DMS53 (cell line): ENCODE data around the gene EIPR1.
"Not testable (repeated sequence)": the region's sequence is repeated elsewhere in the genome, so short reads cannot be mapped to it uniquely, and the experiment has no call there.

Experiments
- DNase-seq: peaks from one replicate; lab custom pipeline; 2025; lab: John Stamatoyannopoulos, UW

Gene EIPR1

DNA sequence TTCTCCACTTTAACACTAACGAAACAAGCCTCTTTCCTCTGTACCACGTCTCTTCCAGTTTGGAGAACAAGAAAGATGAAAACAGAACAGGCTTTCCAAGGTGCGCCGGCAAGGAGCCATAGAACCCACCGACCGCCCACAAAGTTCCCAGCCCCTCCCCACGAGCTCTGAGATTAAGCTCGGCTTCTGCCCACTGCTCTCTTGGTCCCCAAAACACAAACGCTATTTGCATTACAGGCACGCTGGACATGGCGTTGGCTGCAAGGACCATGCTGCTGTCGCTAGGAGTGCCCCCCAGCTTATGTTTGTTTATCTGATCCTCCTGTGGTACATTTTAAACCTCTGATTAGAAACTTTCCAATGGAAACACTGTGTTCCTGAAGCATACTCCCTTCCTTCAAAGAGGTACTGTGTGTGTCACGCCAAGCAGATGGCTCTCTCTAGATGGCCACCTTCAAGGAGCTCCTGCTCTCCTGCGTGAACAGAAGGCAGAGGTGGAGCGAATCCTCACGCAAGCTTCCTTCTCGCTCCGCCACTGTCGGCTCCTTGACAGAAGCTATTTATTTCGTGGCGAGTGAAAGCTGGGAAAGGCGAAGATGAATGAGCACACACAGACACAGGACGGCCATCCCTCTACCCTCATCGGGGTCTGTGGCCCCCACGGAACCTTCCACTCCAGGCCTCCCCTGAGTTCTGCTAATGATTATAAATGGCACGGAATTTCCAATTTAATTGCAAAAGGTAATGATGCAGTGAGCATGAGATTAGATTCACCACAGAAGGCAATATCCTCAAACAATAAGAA is 166.2 kb downstream of the EIPR1 start:
- no peak for DNase-seq

DNA sequence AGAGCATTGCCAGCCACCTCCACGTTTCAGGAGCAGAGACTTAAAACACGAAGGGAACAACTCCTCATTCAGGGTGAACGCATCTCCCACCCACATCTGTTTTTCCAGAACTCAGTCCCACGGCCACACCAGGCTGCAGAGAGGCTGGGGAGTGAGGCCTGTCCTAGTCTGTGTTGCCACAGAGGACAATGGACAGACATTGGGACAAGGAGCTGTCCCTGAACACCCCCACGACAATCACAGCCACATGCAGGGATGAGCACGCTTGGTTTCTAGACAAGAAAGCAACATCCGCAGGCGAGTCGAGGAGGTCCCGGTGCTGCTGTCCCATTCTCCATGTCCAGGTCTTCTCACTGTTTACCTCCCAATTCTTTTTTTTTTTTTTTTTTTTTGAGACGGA is 167.4 kb downstream of the EIPR1 start:
- DNase-seq, result no peak

DNA sequence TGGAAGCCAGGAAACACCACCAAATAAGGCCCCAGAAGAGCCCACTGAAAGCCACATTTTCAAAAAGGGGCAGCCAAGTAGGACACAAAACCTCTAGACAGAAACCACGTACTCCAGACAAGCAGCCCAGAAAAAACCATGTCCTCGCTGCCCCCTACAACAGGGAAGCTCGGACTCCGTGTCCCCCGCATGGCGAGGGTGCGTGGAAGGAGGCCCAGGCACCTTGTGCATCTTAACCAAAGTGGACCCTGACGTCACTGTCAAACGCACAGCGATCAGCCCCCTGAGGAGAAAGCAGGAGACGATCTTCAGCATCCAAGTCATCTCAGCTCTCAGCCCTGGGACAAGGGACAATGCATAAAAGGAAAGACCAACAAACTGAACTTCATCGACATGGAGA is 168.4 kb downstream of the EIPR1 start:
- no peak for DNase-seq

DNA sequence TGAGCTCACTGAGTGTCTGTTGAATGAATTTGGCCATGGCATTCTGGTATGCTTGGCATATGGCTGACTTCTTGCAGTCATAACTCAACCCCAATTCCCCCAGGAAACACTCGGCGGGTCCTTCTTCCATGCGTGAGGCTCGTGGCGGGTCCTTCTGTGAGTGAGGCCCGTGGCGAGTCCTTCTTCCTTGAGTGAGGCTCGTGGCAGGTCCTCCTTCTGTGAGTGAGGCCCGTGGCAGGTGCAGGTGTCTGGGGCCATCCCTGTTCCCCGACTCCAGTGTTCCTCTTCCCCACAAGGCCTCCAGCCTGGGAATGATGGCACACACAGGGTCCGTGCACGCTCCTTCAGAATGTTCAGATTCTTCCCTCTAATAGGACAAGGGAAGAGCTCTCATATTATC is 169.0 kb downstream of the EIPR1 start:
- DNase-seq, result no peak

DNA sequence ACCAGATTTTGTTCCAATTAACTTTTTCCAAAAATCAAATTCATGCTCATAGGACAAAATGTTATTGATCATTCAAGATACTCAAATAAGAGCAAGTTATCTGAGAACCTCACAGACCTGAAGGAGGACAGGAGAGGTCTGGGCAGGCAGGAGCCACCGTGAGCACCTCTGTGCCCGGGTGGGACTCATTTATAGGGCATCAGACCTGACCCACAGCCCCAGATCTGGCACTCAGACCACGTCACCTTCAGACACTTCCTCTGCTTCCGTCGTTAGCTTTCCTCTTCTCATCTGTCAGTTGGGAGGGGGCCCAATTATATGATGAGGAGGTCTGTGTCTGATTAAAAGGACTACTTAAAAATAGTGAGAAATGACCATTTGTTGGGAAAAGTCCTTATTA is 169.4 kb downstream of the EIPR1 start:
- DNase-seq, result no peak

DNA sequence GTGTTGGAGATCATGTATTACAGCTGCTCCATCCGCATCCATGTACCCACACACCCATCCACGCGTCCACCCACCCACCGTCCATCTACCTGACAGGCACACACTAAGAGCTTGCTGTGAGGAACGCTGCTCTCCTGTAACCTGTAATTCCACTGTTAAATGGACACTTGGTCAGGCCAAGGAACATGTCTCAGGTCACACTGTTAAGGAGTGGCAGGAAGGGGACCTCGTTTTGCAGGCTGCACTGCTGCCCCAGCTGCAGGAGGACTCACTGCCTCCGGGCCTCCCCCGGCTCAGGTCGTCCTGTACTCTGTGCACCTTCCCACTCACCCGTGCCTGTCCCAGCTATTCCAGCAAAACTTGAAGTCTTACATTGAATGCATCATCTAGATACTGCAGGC is 170.5 kb downstream of the EIPR1 start:
- no peak for DNase-seq

DNA sequence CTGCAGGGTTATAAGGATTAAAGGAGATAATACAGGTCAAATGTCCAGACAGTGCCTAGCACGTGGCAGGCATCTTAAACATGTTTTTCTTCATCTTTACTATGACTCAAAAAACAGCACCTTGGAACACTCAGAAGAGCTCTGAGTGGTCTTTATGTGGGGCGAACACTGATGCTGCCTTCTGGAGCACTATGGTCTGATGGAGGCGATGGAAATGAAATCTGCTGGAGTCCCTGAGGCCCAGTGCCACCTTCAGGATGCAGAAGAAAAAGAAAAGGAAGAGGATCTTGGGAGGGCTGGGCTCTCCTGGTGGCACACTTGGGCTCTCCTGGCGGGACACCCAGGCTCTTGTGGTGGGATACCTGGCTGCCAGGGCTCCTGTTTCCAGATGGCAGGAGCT is 171.8 kb downstream of the EIPR1 start:
- no peak for DNase-seq

DNA sequence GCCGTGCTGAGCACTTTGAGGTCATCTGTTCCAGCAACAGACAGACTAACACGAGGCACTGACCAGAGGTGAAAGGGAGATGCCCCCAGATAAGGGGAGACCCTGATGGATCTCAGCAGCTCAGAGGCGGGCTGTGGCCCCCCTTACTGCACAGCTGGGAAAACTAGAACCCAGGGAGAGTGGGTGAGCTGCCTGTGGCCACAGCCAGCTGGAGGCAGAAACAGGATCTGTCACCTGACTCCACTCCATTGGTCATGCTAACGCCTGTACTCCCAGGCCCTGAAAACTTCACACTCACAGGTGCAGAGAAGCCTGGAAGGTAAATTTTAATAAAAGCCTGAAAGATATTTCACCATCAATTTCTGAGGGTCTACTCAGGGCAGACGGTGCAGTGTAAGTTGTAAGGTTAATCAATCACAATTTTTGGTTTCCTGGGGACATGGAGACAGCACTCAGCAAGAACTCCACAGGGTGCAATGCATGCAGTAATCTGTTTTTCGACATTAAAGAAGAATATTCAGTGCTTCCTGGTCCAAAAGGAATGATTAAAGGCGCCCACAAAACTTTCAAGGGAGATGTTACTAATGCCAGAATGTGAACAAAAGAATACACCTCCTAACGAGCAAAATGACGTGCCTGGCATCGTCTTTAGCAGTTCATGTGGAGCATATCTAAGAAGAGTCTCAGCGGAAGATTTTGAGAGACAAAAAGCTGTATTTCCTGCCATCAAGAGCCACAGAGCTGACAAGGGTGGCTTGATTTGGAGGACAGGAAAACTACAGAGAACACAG is 173.4 kb downstream of the EIPR1 start:
- no peak for DNase-seq

DNA sequence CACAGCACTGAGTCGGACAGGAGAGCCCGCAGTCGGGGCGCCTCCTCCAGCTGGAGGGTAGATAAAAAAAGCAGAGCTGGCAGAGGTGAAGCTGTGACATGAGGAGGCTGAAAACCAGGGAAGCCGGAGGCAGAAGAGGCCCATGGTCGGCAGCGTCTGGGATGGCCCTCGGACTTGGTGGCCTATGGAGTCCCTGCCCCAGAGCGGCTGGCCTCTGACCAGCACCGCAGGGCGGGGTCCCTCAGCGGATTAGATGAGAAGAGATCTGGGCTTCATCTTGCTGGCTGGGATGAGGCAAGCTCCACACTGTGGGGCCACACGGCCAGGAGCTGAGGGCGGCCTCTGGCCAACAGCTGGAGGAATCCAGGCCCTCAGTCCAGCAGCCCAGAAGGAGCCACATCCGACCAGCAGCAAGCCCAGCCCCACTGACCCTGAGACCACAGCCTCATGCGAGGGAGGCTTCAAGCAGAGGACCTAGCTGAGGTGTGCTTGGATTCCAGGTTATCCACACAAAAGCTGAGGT is 174.1 kb downstream of the EIPR1 start:
- DNase-seq, result no peak

DNA sequence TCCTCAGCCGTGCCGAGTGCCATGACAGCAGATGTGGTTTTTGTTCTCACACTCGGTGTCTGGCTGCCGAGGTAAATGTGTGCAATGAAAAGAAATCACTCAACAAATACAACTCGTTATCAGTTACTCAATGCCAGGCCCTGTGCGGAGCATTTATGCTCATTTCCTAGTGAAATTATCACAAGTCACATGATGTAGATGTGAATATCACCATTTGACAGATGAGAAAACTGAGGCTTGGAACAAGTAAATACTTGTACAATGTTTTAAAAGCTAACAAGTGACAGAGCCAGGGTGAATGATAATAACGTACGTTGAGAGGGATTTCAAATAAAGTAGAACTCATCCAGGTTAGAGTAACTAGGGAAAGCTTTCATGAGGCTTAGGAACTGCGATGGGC is 174.7 kb downstream of the EIPR1 start:
- DNase-seq, result no peak

DNA sequence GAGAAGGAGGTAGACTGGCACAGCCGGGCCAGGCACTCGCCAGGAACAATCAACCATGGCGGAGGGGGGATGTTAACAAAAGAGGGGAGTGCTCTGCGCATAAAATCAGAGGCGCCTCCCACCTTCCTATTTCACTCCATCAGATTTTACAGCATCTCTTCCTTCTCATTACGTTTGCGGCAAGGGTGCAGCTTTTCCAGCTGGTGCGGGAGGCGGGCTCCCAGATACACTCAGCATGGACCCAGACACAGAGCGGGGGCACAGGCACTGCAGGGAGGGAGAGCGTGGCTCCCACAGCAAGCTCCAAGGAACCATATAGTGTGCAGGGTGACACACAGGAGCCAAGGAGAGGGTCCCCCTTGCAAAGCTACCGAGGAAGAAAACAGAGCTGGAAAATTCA is 176.3 kb downstream of the EIPR1 start:
- DNase-seq, result no peak

DNA sequence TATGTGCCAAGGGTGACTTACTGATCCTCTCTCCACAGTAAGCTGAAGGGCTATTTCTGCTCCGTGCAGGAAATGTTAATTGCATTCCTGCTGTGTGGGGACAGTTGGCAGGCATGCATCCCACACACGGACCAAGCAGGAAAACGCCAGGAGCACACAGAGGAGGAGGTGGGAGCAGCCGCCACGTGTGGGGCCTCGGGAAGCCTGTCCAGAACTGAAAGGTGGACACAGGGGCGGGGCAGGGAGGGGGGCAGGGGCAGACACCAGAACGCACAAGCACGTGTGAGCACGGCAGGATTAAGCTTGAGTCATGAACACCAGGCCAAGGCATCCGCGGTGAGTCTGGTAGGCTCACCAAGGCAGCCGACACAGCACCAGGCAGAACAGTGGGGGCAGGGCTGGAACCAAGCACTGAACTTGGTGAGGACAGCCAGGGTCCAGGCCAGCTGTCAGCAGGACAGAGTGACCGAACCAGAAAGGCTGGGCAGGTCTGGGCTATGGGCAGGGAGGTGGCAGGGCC is 177.1 kb downstream of the EIPR1 start:
- DNase-seq, result no peak

DNA sequence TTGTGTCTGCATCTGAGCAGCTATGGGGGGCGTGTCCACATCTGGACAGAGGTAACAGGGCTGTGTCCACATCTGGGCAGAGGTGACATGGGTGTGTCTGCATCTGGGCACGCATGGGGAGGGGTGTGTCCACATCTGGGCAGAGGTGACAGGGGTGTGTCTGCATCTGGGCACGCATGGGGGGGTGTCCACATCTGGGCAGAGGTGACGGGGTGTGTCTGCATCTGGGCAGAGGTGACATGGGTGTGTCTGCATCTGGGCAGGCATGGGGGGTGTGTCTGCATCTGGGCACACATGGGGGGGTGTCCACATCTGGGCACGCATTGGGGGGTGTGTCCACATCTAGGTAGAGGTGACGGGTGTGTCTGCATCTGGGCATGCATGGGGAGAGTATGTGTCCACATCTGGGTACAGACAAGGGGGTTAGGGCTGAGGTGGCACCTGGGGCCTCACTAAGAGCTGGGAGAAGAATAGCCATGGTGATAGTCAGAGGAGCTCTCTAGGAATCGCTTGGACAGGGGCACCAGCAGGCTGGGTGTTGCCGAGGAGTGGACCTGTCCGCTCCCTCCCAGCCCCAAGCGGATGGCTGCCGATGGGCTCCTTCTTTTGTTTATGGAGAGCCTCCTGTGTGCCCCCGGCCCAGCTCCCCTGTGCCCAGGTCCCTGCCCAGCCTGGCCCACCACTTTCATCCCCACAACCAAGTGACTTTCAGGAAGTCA is 177.8 kb downstream of the EIPR1 start:
- DNase-seq, result no peak

DNA sequence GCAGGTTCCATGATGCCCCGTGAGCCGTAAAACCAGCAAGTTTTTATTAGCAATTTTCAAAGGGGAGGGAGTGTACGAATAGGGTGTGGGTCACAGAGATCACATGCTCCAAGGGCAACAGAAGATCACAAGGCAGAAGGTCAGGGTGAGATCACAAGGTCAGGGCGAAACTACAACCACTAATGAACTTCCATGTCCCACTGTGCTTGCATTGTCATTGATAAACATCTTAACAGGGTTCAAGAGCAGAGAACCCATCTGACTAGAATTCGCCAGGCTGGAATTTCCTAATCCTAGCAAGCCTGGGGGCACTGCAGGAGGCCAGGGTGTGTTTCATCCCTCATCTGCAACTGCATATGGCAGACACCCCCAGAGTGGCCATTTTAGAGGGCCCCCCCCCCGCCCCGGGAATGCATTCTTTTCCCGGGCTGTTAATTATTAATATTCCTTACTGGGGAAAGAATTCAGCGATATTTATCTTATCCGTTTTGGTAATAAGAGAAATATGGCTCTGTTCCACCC is 178.9 kb downstream of the EIPR1 start:
- not testable (repeated sequence) for DNase-seq

DNA sequence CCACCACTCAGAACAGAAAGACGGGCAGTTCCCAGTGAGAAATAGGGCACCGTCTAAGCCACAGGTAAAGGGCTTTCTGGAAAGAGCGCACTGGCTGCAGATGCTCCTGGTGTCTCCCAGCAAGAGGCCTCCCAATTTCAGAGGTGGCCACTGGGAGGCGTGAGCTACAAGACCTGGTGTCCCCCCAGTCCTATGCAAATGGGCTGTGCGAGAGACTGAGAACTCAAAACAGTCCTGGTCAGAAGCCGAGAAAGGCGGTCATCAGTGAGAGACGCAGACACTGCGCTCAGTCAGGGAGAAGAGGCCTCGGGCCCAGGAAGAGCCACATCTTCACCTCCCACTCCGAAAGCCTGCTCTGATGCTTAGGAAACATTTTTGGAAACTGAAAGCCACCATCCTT is 179.5 kb downstream of the EIPR1 start:
- DNase-seq, result no peak

DNA sequence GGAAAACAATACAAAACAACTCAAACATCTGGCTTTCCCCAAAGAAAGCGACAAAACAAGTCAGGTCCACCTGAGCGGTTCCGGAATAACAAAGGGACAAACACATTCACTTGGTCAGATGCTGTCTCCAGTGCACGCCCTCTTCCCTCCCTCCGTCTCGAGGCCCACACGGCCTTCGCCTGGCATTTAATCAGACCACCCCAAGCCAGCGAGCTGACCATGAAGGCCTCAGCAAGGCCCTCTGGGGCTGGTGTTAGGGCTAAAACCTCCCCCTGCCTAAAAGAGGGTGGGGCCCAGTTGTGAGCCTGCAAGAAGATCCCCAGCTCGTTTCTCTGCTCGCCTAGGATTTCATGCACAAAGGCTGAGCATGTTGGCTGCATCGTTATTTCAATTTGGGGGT is 180.3 kb downstream of the EIPR1 start:
- DNase-seq, result no peak

DNA sequence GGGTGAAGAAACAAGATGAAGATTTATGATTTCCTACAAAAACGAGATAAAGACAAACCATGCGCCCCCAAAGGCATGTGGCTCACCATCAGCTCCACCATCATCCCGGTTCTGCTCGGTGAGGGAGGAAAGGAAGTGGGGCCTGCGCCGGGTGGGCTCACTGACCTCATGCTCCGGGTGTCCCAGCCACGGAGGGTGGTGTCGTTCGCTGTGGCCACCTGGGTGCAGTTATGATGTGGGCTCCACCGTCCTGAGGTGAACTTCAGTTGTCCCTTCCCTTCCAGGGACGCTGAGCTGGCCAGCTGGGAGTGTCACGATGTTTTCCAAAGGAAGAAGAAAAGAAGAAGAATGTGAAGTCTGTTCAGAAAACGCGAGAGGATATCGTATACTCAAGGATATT is 180.9 kb downstream of the EIPR1 start:
- no peak for DNase-seq

DNA sequence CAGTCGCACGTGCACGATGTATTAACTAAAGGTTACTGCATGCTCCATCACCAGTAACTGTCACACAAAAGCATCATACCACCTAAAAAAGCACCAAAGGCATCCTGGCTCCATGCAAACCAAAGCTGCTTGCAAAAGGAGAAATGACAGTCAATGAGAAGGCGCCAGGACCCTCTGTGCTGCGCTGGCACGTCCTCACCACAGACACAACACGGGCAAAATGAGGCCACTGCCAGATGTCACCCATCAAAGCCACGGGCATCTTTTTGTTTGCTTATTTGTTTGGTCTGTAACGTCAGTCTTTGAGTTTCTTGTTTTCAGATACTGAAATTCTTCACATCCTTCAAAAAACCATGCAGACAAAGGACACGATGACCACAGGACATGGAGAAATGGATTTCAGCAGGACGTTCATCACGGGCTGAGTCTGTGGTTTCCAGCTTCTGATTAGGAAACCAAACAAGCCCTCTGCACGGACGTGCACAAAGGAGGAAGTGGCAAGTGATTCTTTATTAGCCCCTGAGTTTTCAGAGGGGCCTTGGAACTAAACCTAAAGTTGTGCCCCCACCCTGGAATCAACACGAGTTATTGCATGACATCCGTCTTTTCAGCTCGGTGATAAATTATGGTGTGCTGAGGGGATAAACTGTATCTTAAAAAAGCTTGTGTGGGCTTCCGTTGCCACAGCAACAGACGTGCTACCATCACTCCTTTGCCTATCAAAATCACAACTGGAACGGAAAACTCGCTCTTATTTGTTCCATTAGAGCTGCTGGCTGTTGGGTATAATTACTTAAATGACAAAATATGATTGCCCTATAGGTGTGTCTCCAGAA is 181.8 kb downstream of the EIPR1 start:
- DNase-seq, result no peak

DNA sequence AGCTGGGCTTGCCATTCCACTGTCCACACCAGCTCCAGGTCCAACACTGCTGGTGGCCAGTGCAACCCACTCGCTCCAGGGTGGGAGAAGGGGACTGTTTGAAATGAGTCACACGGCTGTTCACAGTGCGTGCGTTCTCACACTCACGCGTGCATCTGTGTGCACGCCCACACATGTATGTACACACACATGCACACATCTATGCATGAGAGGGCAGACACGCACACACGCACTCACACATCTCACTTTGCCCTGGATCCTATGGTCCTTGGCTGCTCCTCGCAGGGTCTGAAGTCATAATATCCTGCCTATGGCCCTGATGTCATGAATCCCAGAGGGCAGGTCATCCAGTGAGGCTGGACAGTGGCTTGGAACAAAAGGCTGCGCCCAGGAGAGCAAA is 182.8 kb downstream of the EIPR1 start:
- DNase-seq, result no peak

DNA sequence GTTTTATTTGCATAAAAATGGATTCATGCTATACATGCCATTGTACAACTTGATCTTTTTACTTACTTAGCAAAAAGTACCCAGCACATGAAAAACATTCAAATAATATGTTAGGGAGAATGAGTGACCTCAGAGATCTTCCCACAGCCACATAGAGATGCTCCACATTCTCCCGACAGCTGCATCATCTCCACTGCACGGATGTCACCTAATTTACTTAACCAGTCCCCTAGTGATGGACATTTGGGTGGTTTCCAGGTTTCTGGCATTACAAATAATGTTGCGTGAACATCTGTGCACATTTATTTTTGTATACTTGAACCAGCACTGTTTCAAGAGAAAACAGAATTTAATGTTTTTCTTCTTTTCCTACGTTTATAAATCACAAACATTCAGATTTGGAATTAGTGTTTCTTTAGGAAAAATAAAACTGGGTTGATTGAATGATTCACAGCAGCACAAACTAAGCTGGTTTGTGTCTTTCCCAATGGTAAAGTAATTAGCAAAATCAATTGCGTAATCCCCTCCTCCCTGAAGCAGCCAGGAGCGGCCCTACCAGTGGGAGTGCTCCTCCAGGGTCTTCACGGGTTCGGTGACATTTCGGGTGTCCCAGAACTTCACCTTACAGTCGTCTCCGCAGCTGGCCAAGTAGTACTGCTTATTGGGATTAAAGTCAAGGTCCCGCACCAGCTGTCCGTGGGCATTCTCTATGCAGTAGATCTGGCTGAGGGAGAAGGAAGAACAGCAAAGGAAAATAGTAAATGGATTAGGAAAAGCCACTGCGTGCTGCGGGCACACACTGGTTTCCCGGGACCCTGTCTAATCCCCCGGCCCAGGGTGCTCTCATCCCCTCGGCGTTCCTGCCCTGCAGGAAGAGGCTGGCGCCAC is 183.9 kb downstream of the EIPR1 start:
- DNase-seq, result no peak
